ENCODE data around the gene GALNT9. TPM values are rescaled to one million over a fixed set of nuclear protein-coding genes. Genes with fewer than 3 reads are reported as not detected.
A peak's percentile ranks its signal among the peaks of the same experiment; 100 is the strongest.
"Not testable (repeated sequence)": the region's sequence is repeated elsewhere in the genome, so short reads cannot be mapped to it uniquely, and the experiment has no call there.

GALNT9 gene
- total RNA-seq, 2 donors from 2014 or later = not detected

- Mint-ChIP-seq H3K27ac (no peak overlapping the region), H3K4me1 (peaks cover 2% of the 10 kb centered on the region), H3K27me3 (peaks cover 6% of the 10 kb centered on the region), H3K4me3 (no peak overlapping the region), H3K36me3 (ENCODE audit: low read depth) (no peaks in the 10 kb centered on the region)
- H3K9me3 ChIP-seq (ENCODE audit: control insufficient read depth, low read length, poor library complexity, severe bottlenecking) = no peaks in the 10 kb centered on the region
- no peak for DNase-seq
- no peak for ATAC-seq
Observed at GRCh38 chr12:132197581-132198354, 131.6 kb downstream of the GALNT9 start.

GRCh38 chr12:132196873-132197390, 132.5 kb downstream of the GALNT9 start:
- H3K4me3 Mint-ChIP-seq = no peak overlapping the region

GRCh38 chr12:132196038-132196872, 133.1 kb downstream of the GALNT9 start:
- H3K9me3 ChIP-seq (ENCODE audit: control insufficient read depth, low read length, poor library complexity, severe bottlenecking) = no peaks in the 10 kb centered on the region
- DNase-seq (no peak), ATAC-seq (no peak)
- H3K4me1 Mint-ChIP-seq = peaks cover 2% of the 10 kb centered on the region
- no peaks in the 10 kb centered on the region for H3K27me3 Mint-ChIP-seq
- H3K4me3 Mint-ChIP-seq = no peak overlapping the region
- H3K36me3 Mint-ChIP-seq (ENCODE audit: low read depth) = no peaks in the 10 kb centered on the region
- H3K27ac Mint-ChIP-seq = no peak overlapping the region

More at GRCh38 chr12:132196873-132197390, 132.5 kb downstream of the GALNT9 start:
- no peaks in the 10 kb centered on the region for H3K36me3 Mint-ChIP-seq (ENCODE audit: low read depth)
- H3K9me3 ChIP-seq (ENCODE audit: control insufficient read depth, low read length, poor library complexity, severe bottlenecking) = no peaks in the 10 kb centered on the region
- peaks cover 2% of the 10 kb centered on the region for H3K4me1 Mint-ChIP-seq
- ATAC-seq = no peak
- peaks cover under 1% of the 10 kb centered on the region for H3K27me3 Mint-ChIP-seq
- DNase-seq = no peak
- H3K27ac Mint-ChIP-seq = no peak overlapping the region

DNA sequence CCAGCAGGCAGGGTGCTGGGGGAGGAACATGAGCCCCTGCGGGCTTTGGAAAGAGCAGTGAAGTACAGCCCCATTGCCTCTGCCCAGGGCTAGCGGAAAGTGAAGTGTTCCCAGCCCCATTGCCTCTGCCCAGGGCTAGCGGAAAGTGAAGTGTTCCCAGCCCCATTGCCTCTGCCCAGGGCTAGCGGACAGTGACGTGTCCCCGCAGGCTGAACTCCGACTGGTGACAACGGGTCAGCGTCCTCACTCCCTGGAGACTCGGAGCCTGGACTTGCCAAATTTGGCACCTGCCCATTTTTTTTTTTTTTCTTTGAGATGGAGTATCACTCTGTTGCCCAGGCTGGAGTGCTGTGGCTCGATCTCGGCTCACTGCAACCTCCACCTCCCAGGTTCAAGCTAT, 134.1 kb downstream of the GALNT9 start:
- not testable (repeated sequence) for DNase-seq; H3K9me3 ChIP-seq (ENCODE audit: control insufficient read depth, low read length, poor library complexity, severe bottlenecking); ATAC-seq; H3K36me3 Mint-ChIP-seq (ENCODE audit: low read depth); H3K4me3 Mint-ChIP-seq; H3K27ac Mint-ChIP-seq; H3K27me3 Mint-ChIP-seq; H3K4me1 Mint-ChIP-seq

- Mint-ChIP-seq H3K27ac (no peak overlapping the region), H3K36me3 (ENCODE audit: low read depth) (no peaks in the 10 kb centered on the region), H3K4me3 (no peak overlapping the region), H3K4me1 (peaks cover 6% of the 10 kb centered on the region), H3K27me3 (no peaks in the 10 kb centered on the region)
- no peaks in the 10 kb centered on the region for H3K9me3 ChIP-seq (ENCODE audit: control insufficient read depth, low read length, poor library complexity, severe bottlenecking)
- ATAC-seq (no peak), DNase-seq (no peak)
Observed at GRCh38 chr12:132194556-132194955, 134.8 kb downstream of the GALNT9 start.

DNA sequence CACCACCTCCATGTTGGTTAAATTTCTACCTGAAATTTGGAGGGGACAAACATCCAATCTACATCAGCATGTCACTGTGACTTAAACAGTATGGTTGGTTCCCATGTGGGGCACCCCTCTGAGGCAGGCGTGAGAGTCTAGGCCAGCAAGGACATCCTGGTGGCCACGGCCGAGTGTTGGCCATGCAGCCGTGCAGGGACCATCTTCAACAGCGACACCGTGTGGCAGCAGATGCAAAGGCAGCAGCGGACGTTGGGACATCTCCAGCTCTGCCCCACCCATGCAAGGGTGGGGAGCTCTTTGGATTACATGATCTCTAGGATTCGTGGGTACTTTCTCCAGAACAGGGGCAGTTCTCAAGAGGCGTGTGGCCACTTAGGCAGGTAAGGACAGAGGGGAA, 135.3 kb downstream of the GALNT9 start:
- ATAC-seq (no peak), DNase-seq (no peak)
- H3K4me3 Mint-ChIP-seq = no peak overlapping the region
- H3K4me1 Mint-ChIP-seq = peaks cover 11% of the 10 kb centered on the region
- H3K27ac Mint-ChIP-seq = peak overlapping the region; percentile 4
- no peaks in the 10 kb centered on the region for H3K27me3 Mint-ChIP-seq
- H3K9me3 ChIP-seq (ENCODE audit: control insufficient read depth, low read length, poor library complexity, severe bottlenecking) = no peaks in the 10 kb centered on the region
- peaks cover 2% of the 10 kb centered on the region for H3K36me3 Mint-ChIP-seq (ENCODE audit: low read depth)

- Mint-ChIP-seq H3K4me1 (peaks cover 18% of the 10 kb centered on the region), H3K27me3 (no peaks in the 10 kb centered on the region), H3K36me3 (ENCODE audit: low read depth) (peaks cover 2% of the 10 kb centered on the region), H3K27ac (no peak overlapping the region), H3K4me3 (no peak overlapping the region)
- no peaks in the 10 kb centered on the region for H3K9me3 ChIP-seq (ENCODE audit: control insufficient read depth, low read length, poor library complexity, severe bottlenecking)
- DNase-seq (no peak), ATAC-seq (no peak)
Observed at GRCh38 chr12:132191715-132192553, 137.5 kb downstream of the GALNT9 start.

DNA sequence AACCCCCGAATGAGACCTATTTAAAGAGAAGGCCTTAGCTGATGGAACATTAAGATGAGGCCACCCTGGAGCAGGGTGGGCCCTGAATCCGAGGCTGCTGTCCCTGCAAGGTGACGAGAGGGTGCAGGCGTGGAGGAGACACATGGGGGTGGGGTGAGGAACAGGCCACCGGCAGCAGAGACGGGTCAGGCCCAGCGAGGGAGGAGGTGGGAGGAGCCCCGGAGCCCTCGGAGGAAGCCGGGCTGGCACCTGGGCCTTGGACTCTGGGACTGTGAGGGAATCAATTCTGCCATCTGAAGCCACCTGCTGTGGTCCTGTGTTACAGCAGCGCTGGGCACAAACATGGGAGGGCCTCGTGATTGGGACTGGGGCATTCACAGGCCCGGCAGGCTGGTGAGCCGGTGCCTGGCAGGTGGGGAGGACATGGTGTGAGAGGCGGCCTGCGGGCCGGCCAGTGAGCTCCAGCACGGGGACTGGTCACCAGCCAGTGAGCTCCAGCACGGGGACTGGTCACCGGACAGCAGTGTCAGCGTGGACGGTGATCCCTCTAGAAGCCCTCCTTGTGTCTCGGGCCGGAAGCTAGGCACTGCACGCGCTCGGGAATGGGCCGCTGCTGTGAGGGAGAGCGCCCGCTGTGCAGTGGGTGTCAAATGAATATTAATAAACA, 138.4 kb downstream of the GALNT9 start:
- no peaks in the 10 kb centered on the region for H3K27me3 Mint-ChIP-seq
- peak overlapping the region; percentile 68 for H3K27ac Mint-ChIP-seq
- H3K9me3 ChIP-seq (ENCODE audit: control insufficient read depth, low read length, poor library complexity, severe bottlenecking) = no peaks in the 10 kb centered on the region
- peak overlapping the region; percentile 98 for H3K4me3 Mint-ChIP-seq
- DNase-seq = no peak
- H3K36me3 Mint-ChIP-seq (ENCODE audit: low read depth) = peaks cover 2% of the 10 kb centered on the region
- H3K4me1 Mint-ChIP-seq = peaks cover 20% of the 10 kb centered on the region
- ATAC-seq = no peak

DNA sequence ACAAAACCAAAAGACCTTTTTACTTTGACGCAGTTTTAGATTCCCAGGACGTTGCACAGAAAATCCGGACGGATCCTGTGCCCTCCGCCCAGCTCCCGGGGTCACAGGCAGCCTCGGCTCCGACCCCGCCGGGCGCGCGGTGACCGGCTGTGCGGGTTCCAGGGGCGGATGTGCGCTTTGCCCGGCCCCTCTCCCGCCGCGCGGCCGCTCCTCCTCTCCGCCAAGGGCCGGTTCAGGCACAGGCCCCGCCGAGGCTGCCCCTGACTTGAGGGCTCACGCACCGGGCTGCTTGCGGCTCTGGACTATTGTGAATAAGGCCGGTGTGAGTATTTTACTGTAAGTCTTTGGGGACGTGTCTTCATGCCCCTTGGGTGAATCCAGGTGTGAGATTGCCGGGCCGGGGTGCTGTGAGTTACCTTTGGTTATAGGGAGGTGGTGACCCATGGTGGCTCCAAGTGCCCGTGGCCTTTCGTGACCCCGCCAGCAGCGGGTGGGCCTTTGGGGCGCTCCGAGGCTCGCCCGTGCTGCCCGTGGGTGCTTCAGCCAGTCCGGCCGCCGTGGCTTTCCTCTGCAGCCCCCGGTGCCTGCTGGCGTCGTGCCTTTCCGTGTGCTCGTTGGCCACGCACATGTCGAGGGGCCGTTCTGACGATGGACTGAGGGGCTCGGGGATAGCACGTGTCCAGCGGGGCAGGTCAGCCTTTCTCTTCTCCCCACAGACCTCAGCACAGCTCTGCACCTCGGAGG, 139.2 kb downstream of the GALNT9 start:
- H3K4me1 Mint-ChIP-seq = peaks cover 22% of the 10 kb centered on the region
- H3K4me3 Mint-ChIP-seq = peak overlapping the region; percentile 98
- H3K36me3 Mint-ChIP-seq (ENCODE audit: low read depth) = peaks cover 2% of the 10 kb centered on the region
- no peaks in the 10 kb centered on the region for H3K27me3 Mint-ChIP-seq
- H3K9me3 ChIP-seq (ENCODE audit: control insufficient read depth, low read length, poor library complexity, severe bottlenecking) = no peaks in the 10 kb centered on the region
- peak overlapping the region; percentile 68 for H3K27ac Mint-ChIP-seq
- DNase-seq = peak in 1 of 3 donors; percentile 28
- ATAC-seq = peak; percentile 2

DNA sequence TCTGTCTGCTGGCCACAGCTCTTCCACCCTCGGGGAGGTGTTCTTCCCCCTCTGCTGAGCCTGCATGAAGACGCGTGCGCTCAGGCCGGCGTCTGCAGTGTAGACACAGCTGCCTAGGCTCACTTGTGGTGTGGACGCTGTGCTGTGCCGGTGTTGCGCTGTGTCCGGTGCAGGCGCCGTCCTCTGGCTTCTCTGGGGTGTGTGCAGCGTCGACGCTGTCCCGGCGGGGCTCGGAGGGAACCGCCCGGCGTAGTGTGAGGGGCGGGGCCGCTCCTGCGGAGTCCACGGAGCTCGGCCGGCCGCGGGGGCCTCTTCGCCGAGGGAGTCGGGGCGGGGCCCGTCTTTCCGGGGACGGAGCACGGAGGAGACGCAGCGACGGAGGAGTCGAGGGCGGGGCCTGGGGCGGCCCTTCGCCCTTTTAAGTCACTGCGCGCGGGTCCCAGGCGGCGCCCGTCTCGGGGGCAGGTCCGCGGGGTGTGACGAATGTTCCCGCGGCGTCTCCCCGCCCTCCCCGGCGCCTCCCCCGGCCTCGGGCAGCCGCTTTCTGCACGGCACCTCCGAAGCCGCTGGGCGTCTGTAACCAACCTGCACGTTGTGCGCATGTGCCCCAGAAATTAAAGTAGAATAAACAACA, 139.9 kb downstream of the GALNT9 start:
- H3K36me3 Mint-ChIP-seq (ENCODE audit: low read depth) = peaks cover 2% of the 10 kb centered on the region
- ATAC-seq (peak; percentile 93), DNase-seq (peak; percentile 92 to 94 (median 94))
- H3K4me1 Mint-ChIP-seq = peaks cover 22% of the 10 kb centered on the region
- peak overlapping the region; percentile 68 for H3K27ac Mint-ChIP-seq
- peak overlapping the region; percentile 98 for H3K4me3 Mint-ChIP-seq
- no peaks in the 10 kb centered on the region for H3K9me3 ChIP-seq (ENCODE audit: control insufficient read depth, low read length, poor library complexity, severe bottlenecking)
- H3K27me3 Mint-ChIP-seq = no peaks in the 10 kb centered on the region

GRCh38 chr12:132188916-132189325, 140.5 kb downstream of the GALNT9 start:
- H3K9me3 ChIP-seq (ENCODE audit: control insufficient read depth, low read length, poor library complexity, severe bottlenecking) = no peaks in the 10 kb centered on the region
- DNase-seq (no peak), ATAC-seq (no peak)
- Mint-ChIP-seq H3K27me3 (no peaks in the 10 kb centered on the region), H3K27ac (peak overlapping the region; percentile 68), H3K4me3 (peak overlapping the region; percentile 98), H3K4me1 (peaks cover 22% of the 10 kb centered on the region), H3K36me3 (ENCODE audit: low read depth) (peaks cover 2% of the 10 kb centered on the region)
